HUES48 (cell line): ENCODE measurements around the gene NPAT.
"Not testable (repeated sequence)": the region's sequence is repeated elsewhere in the genome, so short reads cannot be mapped to it uniquely, and the experiment has no call there.

Source experiments
- H3K27ac ChIP-seq: one replicate; pipeline ENCODE4 v1.7.0; 2013; ENCODE audit warnings: low read depth, low read length, inconsistent platforms
- H3K27me3 ChIP-seq: 2 replicates; pipeline ENCODE4 v1.6.1; 2013; ENCODE audit warnings: mild to moderate bottlenecking, low read length; ENCODE audit not compliant: control insufficient read depth, insufficient read depth
- H3K36me3 ChIP-seq: 2 replicates; pipeline ENCODE4 v1.6.1; 2013; ENCODE audit warnings: low read length; ENCODE audit not compliant: control insufficient read depth, insufficient read depth
- H3K4me1 ChIP-seq: 2 replicates; pipeline ENCODE4 v1.6.1; 2013; ENCODE audit warnings: mild to moderate bottlenecking, low read length; ENCODE audit not compliant: control insufficient read depth, insufficient read depth
- H3K4me3 ChIP-seq: 2 replicates; pipeline ENCODE4 v1.5.1; 2013; ENCODE audit warnings: mild to moderate bottlenecking, low read depth, low read length
- H3K9ac ChIP-seq: 2 replicates; pipeline ENCODE4 v1.6.1; 2013; ENCODE audit warnings: mild to moderate bottlenecking, low read depth, low read length, moderate library complexity
- H3K9me3 ChIP-seq: 2 replicates; pipeline ENCODE4 v1.6.1; 2013; ENCODE audit warnings: low read length; ENCODE audit not compliant: control insufficient read depth, insufficient read depth

NPAT gene

DNA sequence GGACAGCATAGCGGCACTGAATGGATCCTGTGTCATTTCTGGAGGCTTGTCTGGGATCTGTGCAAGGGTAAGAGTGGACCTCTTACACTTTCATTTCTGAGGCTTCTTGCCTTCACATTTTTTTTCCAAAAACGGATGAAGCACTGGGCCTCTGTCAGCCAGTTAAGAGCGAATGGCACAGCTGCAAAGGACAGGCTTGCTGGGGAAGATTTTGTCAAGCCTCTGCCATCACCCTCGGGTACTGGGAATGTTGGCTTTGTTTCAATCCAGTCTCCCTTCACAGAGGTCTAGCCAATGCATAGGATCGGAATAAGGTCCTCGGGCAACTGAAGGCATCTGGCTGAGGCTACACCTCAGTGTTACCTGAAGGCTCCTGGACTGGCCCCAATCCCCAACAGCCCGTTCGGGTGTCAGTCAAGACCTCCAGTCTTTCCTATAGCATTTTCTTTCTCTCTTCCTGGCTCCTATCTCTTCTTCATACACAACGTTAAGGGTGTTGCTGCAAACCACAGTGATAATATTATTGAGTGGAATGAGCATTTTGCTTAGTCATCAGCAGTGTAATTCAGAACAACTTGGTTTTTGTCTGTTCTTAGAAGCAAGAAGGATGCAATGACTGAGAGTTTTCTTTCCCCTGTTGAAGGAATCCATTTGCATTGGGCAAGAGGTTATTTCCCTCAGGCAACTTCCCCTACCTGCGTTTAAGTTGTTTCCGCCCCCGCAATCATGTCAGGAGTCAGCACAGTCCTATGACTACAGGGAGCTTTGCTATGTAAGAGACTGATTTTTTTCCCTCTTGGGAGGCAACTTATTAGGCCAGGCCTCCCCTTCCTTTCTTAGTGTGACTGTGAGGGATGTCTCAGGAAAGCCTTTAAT, 22.8 kb downstream of the NPAT start:
- peaks cover 68% of the 10 kb centered on the region for H3K36me3 ChIP-seq
- no peaks in the 10 kb centered on the region for H3K27me3 ChIP-seq
- peaks cover 19% of the 10 kb centered on the region for H3K4me1 ChIP-seq
- no peak overlapping the region for H3K27ac ChIP-seq
- H3K9me3 ChIP-seq, result peaks cover 3% of the 10 kb centered on the region; the same call in 1 of the 2 replicates
- no peak overlapping the region for H3K4me3 ChIP-seq
- no peak overlapping the region for H3K9ac ChIP-seq

DNA sequence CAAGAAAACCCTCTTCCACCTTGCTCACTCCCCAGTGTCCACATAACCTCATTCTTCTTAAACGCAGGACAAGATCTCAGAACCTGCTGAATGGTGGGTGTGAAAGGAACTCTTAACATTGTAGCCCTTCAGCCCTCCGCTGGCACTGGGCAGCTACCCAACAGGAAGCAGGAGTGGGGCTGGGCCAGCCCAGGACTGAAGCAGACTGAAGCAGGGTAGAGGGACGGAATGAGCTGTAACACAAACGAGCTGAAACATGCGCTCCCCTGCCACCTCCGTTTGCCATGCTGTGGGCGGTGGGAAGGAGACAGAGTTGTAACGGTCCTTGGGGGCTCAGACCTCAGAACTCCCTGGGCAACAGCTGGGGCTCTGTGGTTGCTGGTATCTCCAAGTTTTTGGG, 23.6 kb downstream of the NPAT start:
- Histone ChIP-seq H3K27me3 (no peaks in the 10 kb centered on the region), H3K36me3 (peaks cover 68% of the 10 kb centered on the region), H3K4me3 (no peak overlapping the region), H3K27ac (no peak overlapping the region), H3K9me3 (no peaks in the 10 kb centered on the region), H3K4me1 (peaks cover 19% of the 10 kb centered on the region), H3K9ac (no peak overlapping the region)

DNA sequence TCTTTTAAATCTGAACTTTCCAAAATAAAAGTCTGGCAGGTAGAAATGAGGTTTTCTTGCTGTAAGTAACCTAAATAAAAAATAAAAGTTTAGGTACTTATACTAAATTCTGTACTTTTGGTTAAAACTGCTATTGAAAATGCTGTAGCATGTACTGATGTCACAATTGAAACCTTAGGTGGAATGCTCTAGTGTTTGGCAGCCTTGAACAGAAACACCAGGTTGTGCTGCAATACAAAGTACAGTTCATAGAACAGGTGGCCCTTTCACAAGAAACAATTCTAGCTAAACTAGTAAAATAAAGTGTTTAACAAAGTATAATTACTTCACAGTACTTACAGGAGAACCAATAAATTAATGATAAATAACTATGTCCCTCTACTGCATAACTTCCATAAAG, 25.1 kb downstream of the NPAT start:
- Histone ChIP-seq H3K36me3 (peaks cover 68% of the 10 kb centered on the region), H3K4me3 (no peak overlapping the region), H3K27ac (no peak overlapping the region)

DNA sequence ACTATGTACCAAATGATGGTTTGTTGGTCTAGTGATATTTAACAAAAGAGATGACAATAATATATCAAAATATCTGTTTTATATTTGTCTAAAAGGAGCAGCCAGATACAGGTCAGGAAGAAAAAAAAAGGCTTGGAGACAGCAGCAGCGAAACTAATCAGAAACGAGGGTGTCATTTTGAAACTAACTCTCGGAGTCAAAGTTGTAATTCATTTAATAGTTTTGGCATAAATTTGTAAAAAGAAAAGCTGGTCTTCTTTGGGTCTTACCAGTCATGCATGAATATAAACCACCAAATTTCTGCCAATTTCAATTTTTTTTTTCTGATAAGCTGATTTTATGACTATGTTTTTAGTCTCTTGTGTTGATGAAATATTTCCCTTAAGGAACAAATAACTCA, 25.5 kb downstream of the NPAT start:
- no peak overlapping the region for H3K9ac ChIP-seq
- peaks cover 19% of the 10 kb centered on the region for H3K4me1 ChIP-seq
- no peak overlapping the region for H3K27ac ChIP-seq
- peaks cover 71% of the 10 kb centered on the region for H3K36me3 ChIP-seq
- no peak overlapping the region for H3K4me3 ChIP-seq
- no peaks in the 10 kb centered on the region for H3K9me3 ChIP-seq
- H3K27me3 ChIP-seq, result no peaks in the 10 kb centered on the region

More for the DNA sequence above, 25.1 kb downstream of the NPAT start:
- Histone ChIP-seq H3K4me1 (peaks cover 19% of the 10 kb centered on the region), H3K9ac (no peak overlapping the region), H3K9me3 (no peaks in the 10 kb centered on the region), H3K27me3 (no peaks in the 10 kb centered on the region)

DNA sequence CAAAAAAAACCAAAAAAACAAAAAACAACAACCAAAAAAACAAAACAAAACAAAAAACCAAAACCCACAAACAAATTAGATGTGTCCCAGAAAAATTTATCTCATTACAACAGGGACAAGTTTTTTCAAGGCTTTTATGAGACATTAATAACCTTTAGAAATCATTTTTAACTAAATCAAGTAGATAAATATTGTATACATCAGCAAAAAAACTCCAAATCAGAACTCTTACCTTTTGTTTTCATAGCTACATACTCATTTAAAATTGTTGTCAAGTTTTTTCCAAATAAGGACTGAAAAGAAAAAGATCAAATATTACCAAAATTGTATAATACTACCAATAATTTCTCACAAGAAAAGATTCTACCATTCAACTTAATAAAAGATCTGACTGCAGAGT, 28.7 kb downstream of the NPAT start:
- H3K9me3 ChIP-seq, result no peaks in the 10 kb centered on the region
- H3K27me3 ChIP-seq, result no peaks in the 10 kb centered on the region
- no peak overlapping the region for H3K27ac ChIP-seq
- H3K36me3 ChIP-seq, result peaks cover 87% of the 10 kb centered on the region
- no peaks in the 10 kb centered on the region for H3K4me1 ChIP-seq
- no peak overlapping the region for H3K9ac ChIP-seq
- H3K4me3 ChIP-seq, result no peak overlapping the region

DNA sequence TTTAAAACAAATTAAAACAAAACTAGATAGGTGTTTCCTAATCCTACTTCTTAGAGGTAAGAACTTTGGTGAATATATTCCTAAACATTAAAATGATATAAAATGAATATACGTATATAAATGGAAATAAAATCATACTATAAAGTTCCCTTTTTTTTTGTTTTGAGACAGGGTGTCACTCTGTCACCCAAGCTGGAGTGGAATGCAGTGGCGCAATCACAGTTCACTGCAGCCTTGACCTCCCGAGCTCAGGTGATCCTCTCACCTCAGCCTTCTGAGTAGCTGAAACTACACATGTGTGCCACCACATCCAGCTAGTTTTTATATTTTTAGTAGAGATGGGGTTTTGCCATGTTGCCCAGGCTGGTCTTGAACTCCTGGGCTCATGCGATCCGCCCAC, 44.9 kb downstream of the NPAT start:
- Histone ChIP-seq H3K4me3 (no peak overlapping the region), H3K36me3 (peaks cover 86% of the 10 kb centered on the region), H3K27ac (no peak overlapping the region), H3K9ac (no peak overlapping the region), H3K4me1 (no peaks in the 10 kb centered on the region), H3K9me3 (no peaks in the 10 kb centered on the region), H3K27me3 (no peaks in the 10 kb centered on the region)

DNA sequence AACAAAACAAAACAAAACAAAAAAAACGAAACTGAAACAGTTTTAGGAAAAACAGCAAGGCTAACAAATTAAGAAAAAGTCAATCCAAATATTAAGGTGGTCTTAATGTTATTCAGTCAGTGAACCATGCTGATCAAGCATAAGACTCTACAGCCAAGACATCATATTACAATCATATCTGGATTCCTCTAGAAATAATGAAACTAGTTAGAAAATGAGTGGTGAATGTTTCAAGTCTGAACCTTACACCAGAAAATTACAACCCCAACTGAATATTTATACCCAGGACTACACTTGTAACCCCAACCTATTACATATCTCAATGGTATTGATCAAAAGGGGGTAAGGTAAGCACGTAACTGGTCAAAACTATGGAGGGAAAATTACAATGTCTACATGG, 52.3 kb downstream of the NPAT start:
- no peaks in the 10 kb centered on the region for H3K4me1 ChIP-seq
- H3K4me3 ChIP-seq, result no peak overlapping the region
- H3K36me3 ChIP-seq, result peaks cover 87% of the 10 kb centered on the region
- H3K27me3 ChIP-seq, result no peaks in the 10 kb centered on the region
- no peaks in the 10 kb centered on the region for H3K9me3 ChIP-seq
- no peak overlapping the region for H3K27ac ChIP-seq
- no peak overlapping the region for H3K9ac ChIP-seq

DNA sequence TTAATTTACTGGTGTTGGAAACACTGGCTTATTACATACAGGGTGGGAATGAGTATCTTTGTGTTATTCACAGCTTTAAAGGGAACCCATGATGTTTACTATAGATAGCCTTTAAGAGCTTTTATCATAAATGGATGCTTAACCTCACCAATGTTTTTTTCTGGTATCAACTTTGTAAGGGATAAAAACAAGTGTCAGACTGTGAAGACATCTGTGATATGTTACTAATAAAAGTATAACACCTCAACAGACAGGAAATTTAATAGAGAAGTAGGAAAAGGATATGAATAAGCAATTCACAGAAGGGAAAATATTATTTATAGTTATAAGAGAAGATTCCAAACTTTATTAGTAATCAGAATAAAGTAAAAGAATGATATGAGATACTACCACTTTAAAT, 54.8 kb downstream of the NPAT start:
- Histone ChIP-seq H3K4me1 (no peaks in the 10 kb centered on the region), H3K27ac (no peak overlapping the region), H3K36me3 (peaks cover 81% of the 10 kb centered on the region), H3K9ac (no peak overlapping the region), H3K4me3 (no peak overlapping the region), H3K27me3 (no peaks in the 10 kb centered on the region), H3K9me3 (no peaks in the 10 kb centered on the region)

DNA sequence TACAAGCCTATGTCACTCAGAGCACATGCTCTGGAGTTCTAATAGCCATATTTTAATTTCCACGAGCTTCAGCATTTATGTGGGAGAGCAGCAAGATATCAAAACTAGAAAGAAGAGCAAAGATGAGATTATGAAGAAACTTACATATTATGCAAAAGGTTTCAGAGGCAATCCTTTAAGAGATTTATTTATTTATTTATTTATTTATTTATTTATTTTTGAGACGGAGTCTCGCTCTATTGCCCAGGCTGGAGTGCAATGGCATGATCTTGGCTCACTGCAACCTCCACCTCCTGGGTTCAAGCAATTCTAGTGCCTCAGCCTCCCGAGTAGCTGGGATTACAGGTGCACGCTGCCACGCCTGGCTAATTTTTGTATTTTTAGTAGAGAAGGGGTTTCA, 59.6 kb downstream of the NPAT start:
- not testable (repeated sequence) for H3K9ac ChIP-seq, H3K27me3 ChIP-seq, H3K27ac ChIP-seq, H3K9me3 ChIP-seq, H3K4me3 ChIP-seq, H3K4me1 ChIP-seq
- H3K36me3 ChIP-seq, result peaks cover 86% of the 10 kb centered on the region

DNA sequence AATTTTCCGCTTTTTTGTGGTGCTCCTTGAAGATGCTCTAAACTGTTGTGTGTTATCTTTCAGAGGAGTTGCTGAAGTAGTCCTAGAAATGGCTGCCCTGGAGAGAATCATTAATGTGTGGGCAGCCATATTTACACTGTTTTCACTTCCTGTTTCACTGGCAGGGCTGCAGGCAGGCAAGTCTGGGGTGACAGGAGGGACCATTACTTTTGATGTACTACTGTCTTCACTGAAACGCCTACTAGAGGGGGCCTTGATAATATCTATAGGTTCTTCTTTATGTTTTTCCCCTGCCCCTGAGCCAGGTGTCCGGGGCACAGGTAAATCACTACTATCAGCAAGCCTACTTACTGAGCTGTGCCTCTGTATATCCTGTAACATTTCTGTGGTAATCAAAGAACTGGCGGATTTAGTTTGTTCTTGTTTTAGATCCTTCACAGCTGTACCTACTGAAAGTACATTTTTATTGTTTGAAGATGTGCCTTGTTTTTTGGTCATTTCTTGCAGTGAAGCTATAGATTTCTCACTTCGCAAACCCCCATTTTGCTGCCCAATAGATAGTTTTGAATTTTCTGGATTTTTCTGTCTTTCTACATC, 61.4 kb downstream of the NPAT start:
- Histone ChIP-seq H3K9ac (no peak overlapping the region), H3K4me1 (no peaks in the 10 kb centered on the region), H3K27me3 (no peaks in the 10 kb centered on the region), H3K36me3 (peaks cover 85% of the 10 kb centered on the region), H3K9me3 (no peaks in the 10 kb centered on the region), H3K4me3 (no peak overlapping the region), H3K27ac (no peak overlapping the region)

DNA sequence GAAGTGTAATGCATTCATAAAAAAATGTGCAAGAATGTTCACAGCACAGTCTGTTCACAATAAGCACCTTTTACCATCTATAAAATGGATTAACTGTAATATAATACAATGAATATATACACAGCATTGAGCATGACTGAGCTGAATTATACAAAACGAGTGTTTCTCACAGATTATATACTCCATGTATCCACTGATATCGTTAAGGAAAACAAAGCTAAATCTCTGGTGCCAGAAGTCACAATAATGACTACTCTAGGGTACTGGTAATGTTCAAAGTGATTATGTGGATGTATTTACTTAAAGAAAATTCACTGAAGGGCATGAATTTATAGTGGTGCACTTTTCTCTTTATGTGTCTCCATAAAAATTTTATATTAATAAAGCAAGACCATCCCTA, 67.8 kb downstream of the NPAT start:
- no peak overlapping the region for H3K27ac ChIP-seq
- H3K4me1 ChIP-seq, result no peaks in the 10 kb centered on the region
- peaks cover 96% of the 10 kb centered on the region for H3K36me3 ChIP-seq
- no peaks in the 10 kb centered on the region for H3K27me3 ChIP-seq
- H3K4me3 ChIP-seq, result no peak overlapping the region
- H3K9ac ChIP-seq, result no peak overlapping the region
- H3K9me3 ChIP-seq, result no peaks in the 10 kb centered on the region
